ENCODE data around the gene FER.

FER gene

DNA sequence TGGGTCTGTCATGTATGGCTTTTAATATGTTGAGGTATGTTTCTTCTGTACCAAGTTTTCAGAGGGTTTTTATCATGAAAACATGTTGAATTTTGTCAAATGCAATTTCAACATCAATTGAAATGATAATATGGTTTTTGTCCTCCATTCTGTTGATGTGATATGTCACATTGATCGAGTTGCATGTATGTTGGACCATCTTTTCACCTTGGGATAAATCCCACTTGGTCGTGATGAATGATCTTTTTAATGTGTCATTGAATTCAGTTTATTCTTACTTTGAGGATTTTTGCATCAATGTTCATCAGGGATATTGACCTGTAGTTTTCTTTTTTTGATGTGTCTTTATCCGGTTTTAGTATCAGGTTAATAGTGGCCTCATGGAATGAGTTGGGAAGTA is 373.5 kb downstream of the FER start:
- DNase-seq (ENCODE audit: low read depth in 1 of 2, low spot score in 1 of 2), result no peak
- no peak overlapping the region for H3K4me3 ChIP-seq (replicated peaks; ENCODE audit: insufficient read depth, low read length)
- H3K27me3 ChIP-seq (ENCODE audit: insufficient read depth, poor library complexity, severe bottlenecking), result no peaks in the 10 kb centered on the region
- H3K27ac ChIP-seq (replicated peaks), result no peak overlapping the region
- TF ChIP-seq, protein P1, sequence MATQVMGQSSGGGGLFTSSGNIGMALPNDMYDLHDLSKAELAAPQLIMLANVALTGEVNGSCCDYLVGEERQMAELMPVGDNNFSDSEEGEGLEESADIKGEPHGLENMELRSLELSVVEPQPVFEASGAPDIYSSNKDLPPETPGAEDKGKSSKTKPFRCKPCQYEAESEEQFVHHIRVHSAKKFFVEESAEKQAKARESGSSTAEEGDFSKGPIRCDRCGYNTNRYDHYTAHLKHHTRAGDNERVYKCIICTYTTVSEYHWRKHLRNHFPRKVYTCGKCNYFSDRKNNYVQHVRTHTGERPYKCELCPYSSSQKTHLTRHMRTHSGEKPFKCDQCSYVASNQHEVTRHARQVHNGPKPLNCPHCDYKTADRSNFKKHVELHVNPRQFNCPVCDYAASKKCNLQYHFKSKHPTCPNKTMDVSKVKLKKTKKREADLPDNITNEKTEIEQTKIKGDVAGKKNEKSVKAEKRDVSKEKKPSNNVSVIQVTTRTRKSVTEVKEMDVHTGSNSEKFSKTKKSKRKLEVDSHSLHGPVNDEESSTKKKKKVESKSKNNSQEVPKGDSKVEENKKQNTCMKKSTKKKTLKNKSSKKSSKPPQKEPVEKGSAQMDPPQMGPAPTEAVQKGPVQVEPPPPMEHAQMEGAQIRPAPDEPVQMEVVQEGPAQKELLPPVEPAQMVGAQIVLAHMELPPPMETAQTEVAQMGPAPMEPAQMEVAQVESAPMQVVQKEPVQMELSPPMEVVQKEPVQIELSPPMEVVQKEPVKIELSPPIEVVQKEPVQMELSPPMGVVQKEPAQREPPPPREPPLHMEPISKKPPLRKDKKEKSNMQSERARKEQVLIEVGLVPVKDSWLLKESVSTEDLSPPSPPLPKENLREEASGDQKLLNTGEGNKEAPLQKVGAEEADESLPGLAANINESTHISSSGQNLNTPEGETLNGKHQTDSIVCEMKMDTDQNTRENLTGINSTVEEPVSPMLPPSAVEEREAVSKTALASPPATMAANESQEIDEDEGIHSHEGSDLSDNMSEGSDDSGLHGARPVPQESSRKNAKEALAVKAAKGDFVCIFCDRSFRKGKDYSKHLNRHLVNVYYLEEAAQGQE (IDR thresholded peaks at IDR 0.05; ENCODE audit: insufficient replicate concordance, low read depth), result no peak
- no peak for TF ChIP-seq GABPA (IDR thresholded peaks at IDR 0.05; ENCODE audit: low read depth)
- TF ChIP-seq, protein P2, sequence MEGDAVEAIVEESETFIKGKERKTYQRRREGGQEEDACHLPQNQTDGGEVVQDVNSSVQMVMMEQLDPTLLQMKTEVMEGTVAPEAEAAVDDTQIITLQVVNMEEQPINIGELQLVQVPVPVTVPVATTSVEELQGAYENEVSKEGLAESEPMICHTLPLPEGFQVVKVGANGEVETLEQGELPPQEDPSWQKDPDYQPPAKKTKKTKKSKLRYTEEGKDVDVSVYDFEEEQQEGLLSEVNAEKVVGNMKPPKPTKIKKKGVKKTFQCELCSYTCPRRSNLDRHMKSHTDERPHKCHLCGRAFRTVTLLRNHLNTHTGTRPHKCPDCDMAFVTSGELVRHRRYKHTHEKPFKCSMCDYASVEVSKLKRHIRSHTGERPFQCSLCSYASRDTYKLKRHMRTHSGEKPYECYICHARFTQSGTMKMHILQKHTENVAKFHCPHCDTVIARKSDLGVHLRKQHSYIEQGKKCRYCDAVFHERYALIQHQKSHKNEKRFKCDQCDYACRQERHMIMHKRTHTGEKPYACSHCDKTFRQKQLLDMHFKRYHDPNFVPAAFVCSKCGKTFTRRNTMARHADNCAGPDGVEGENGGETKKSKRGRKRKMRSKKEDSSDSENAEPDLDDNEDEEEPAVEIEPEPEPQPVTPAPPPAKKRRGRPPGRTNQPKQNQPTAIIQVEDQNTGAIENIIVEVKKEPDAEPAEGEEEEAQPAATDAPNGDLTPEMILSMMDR (IDR thresholded peaks at IDR 0.05; ENCODE audit: insufficient read depth, low read length), result no peak

GRCh38 chr5:109125755-109126429 is 378.2 kb downstream of the FER start:
- Histone ChIP-seq H3K27ac (replicated peaks) (no peak overlapping the region), H3K4me3 (replicated peaks; ENCODE audit: insufficient read depth, low read length) (no peak overlapping the region), H3K27me3 (ENCODE audit: insufficient read depth, poor library complexity, severe bottlenecking) (no peaks in the 10 kb centered on the region)
- TF ChIP-seq, protein P2 (IDR thresholded peaks at IDR 0.05; ENCODE audit: insufficient read depth, low read length), result no peak
- TF ChIP-seq, protein P1 (IDR thresholded peaks at IDR 0.05; ENCODE audit: insufficient replicate concordance, low read depth), result no peak
- no peak for TF ChIP-seq SPI1 (IDR thresholded peaks at IDR 0.05; ENCODE audit: borderline replicate concordance, low read depth)
- no peak for DNase-seq (ENCODE audit: low read depth in 1 of 2, low spot score in 1 of 2)

DNA sequence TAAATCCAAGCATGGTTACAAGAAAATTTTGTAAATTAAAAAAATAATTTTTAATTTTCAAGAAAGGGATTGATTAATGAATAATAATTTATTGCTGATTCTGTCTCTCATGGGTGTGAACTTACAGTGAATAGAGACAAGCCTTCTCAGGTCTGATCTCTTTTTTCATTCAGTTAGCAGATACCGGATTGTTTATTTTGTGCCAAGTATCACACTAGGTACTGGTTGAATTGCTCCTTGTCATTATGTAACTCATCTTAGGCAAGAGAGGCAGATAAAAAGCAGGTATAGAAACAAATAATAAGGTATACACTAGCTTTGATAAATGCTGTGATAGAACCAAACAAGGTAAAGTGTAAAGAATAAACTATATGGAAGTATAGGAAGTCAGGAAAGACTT is 378.8 kb downstream of the FER start:
- TF ChIP-seq SPI1 (IDR thresholded peaks at IDR 0.05; ENCODE audit: borderline replicate concordance, low read depth) (no peak), GABPA (IDR thresholded peaks at IDR 0.05; ENCODE audit: low read depth) (no peak), POLR2AphosphoS5 (IDR thresholded peaks at IDR 0.05; ENCODE audit: low read depth) (no peak)
- TF ChIP-seq, protein P1 (IDR thresholded peaks at IDR 0.05; ENCODE audit: insufficient replicate concordance, low read depth), result no peak
- TF ChIP-seq, protein P2 (IDR thresholded peaks at IDR 0.05; ENCODE audit: insufficient read depth, low read length), result no peak
- no peaks in the 10 kb centered on the region for H3K27me3 ChIP-seq (ENCODE audit: insufficient read depth, poor library complexity, severe bottlenecking)
- no peak overlapping the region for H3K4me3 ChIP-seq (replicated peaks; ENCODE audit: insufficient read depth, low read length)
- DNase-seq (ENCODE audit: low read depth in 1 of 2, low spot score in 1 of 2), result no peak
- no peak overlapping the region for H3K27ac ChIP-seq (replicated peaks)

Measured in HL-60 (cell line).